ENCODE data around the gene ELMOD1.
A peak's percentile ranks its signal among the peaks of the same experiment; 100 is the strongest.

ELMOD1 gene

DNA sequence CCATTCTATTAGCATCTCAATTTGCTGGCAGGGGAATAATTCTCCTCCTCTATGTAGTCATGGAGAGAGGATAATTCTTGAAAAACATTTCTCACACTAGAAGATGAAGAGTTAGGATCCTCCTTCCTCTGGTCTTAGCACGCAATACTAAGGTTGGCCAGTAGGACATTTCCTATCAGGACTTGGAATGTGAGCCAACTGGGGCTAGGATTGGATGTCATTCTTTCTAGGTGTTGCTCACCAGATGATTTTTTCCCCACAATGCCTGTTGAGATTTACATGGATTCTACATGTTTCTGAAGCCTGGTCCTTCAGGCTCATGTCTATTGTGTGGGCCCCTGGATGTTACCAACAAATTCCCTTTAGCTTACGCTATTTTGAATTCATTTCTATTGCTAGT is 92.9 kb downstream of the ELMOD1 start:
- Histone ChIP-seq H3K79me2 (no peaks in the 10 kb centered on the region), H3K4me3 (ENCODE audit: low read depth, low read length) (no peak overlapping the region), H3K36me3 (ENCODE audit: control insufficient read depth, insufficient read depth, low read length) (no peaks in the 10 kb centered on the region), H3K27me3 (ENCODE audit: control insufficient read depth, insufficient read depth, low read length) (no peaks in the 10 kb centered on the region), H2AFZ (no peak overlapping the region), H3K4me2 (ENCODE audit: low read length) (no peak overlapping the region), H3K4me1 (no peaks in the 10 kb centered on the region), H3K27ac (no peak overlapping the region), H3K9ac (no peak overlapping the region), H3K9me3 (ENCODE audit: control insufficient read depth, low read length) (no peaks in the 10 kb centered on the region)
- no peak for TF ChIP-seq CTCF (IDR thresholded peaks at IDR 0.05)

GRCh38 chr11:107688322-107688918 is 97.5 kb downstream of the ELMOD1 start:
- H3K27me3 ChIP-seq (ENCODE audit: control insufficient read depth, insufficient read depth, low read length): no peaks in the 10 kb centered on the region
- H3K4me1 ChIP-seq: no peaks in the 10 kb centered on the region
- no peaks in the 10 kb centered on the region for H3K36me3 ChIP-seq (ENCODE audit: control insufficient read depth, insufficient read depth, low read length)
- H3K9me3 ChIP-seq (ENCODE audit: control insufficient read depth, low read length): no peaks in the 10 kb centered on the region
- H3K4me2 ChIP-seq (ENCODE audit: low read length): no peak overlapping the region
- no peak overlapping the region for H3K27ac ChIP-seq
- H3K9ac ChIP-seq: no peak overlapping the region
- H2AFZ ChIP-seq: no peak overlapping the region
- TF ChIP-seq CTCF (IDR thresholded peaks at IDR 0.05): no peak
- H3K79me2 ChIP-seq: no peaks in the 10 kb centered on the region
- no peak overlapping the region for H3K4me3 ChIP-seq (ENCODE audit: low read depth, low read length)

GRCh38 chr11:107689317-107690202 is 98.6 kb downstream of the ELMOD1 start:
- Histone ChIP-seq H3K79me2 (no peaks in the 10 kb centered on the region), H3K27me3 (ENCODE audit: control insufficient read depth, insufficient read depth, low read length) (no peaks in the 10 kb centered on the region), H3K36me3 (ENCODE audit: control insufficient read depth, insufficient read depth, low read length) (no peaks in the 10 kb centered on the region), H3K4me2 (ENCODE audit: low read length) (no peak overlapping the region), H3K4me1 (no peaks in the 10 kb centered on the region), H3K9ac (no peak overlapping the region), H2AFZ (no peak overlapping the region), H3K27ac (no peak overlapping the region), H3K4me3 (ENCODE audit: low read depth, low read length) (no peak overlapping the region), H3K9me3 (ENCODE audit: control insufficient read depth, low read length) (no peaks in the 10 kb centered on the region)
- TF ChIP-seq CTCF (IDR thresholded peaks at IDR 0.05): peak; percentile 47

GRCh38 chr11:107691000-107691750 is 100.2 kb downstream of the ELMOD1 start:
- H3K9ac ChIP-seq: no peak overlapping the region
- H3K4me2 ChIP-seq (ENCODE audit: low read length): no peak overlapping the region
- H3K27me3 ChIP-seq (ENCODE audit: control insufficient read depth, insufficient read depth, low read length): no peaks in the 10 kb centered on the region
- H3K9me3 ChIP-seq (ENCODE audit: control insufficient read depth, low read length): no peaks in the 10 kb centered on the region
- no peaks in the 10 kb centered on the region for H3K36me3 ChIP-seq (ENCODE audit: control insufficient read depth, insufficient read depth, low read length)
- H3K27ac ChIP-seq: no peak overlapping the region
- no peak overlapping the region for H3K4me3 ChIP-seq (ENCODE audit: low read depth, low read length)
- H3K4me1 ChIP-seq: no peaks in the 10 kb centered on the region
- no peak for TF ChIP-seq CTCF (IDR thresholded peaks at IDR 0.05)
- no peaks in the 10 kb centered on the region for H3K79me2 ChIP-seq
- no peak overlapping the region for H2AFZ ChIP-seq

Data from parathyroid adenoma (tissue), 2 donors.